ENCODE data around the gene MED27. TPM values are rescaled to one million over a fixed set of nuclear protein-coding genes. Genes with fewer than 3 reads are reported as not detected.

The MED27 gene
- total RNA-seq, 4 donors from 2014 or later: 4.1 to 6.3 (median 5.7) TPM

GRCh38 chr9:131899296-131900228 is 180.1 kb downstream of the MED27 start:
- no peaks in the 10 kb centered on the region for H3K4me1 ChIP-seq
- H3K4me3 ChIP-seq: no peak overlapping the region
- H3K9me3 ChIP-seq: no peaks in the 10 kb centered on the region
- no peak overlapping the region for H3K27ac ChIP-seq
- H3K27me3 ChIP-seq: no peaks in the 10 kb centered on the region
- no peak for DNase-seq
- no peaks in the 10 kb centered on the region for H3K36me3 ChIP-seq
- TF ChIP-seq POLR2A (IDR thresholded peaks at IDR 0.05): no peak
- TF ChIP-seq, protein P1, sequence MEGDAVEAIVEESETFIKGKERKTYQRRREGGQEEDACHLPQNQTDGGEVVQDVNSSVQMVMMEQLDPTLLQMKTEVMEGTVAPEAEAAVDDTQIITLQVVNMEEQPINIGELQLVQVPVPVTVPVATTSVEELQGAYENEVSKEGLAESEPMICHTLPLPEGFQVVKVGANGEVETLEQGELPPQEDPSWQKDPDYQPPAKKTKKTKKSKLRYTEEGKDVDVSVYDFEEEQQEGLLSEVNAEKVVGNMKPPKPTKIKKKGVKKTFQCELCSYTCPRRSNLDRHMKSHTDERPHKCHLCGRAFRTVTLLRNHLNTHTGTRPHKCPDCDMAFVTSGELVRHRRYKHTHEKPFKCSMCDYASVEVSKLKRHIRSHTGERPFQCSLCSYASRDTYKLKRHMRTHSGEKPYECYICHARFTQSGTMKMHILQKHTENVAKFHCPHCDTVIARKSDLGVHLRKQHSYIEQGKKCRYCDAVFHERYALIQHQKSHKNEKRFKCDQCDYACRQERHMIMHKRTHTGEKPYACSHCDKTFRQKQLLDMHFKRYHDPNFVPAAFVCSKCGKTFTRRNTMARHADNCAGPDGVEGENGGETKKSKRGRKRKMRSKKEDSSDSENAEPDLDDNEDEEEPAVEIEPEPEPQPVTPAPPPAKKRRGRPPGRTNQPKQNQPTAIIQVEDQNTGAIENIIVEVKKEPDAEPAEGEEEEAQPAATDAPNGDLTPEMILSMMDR (IDR thresholded peaks at IDR 0.05): no peak

DNA sequence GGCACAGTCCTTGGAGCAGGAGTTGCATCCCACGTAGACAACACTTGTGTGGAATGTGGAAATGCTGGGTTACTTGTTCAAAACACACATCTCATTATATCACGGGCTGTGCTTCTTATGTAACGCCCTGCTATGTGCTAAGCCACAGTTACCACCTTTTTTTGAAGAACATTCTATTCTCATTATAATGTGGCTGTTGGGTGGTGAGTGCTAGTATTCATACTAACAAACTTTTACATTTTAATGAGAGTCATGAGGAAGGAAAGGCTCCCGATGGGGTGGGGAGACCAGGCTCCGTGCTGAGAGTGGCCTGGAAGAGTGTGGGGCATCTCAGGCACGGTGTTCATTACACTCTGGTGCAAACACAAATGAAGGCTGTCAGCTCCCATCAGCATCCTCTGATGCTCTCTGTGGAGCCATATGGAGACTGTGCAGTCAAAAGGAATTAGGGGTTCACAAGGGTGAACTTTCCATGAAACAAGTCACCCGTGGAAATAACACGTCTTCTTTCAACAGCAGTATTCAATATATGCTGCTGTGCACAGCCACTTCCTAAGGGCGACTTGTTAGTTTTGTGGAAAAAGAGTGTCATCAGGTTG is 186.7 kb downstream of the MED27 start:
- no peaks in the 10 kb centered on the region for H3K9me3 ChIP-seq
- H3K27me3 ChIP-seq: no peaks in the 10 kb centered on the region
- TF ChIP-seq, protein P1 (IDR thresholded peaks at IDR 0.05): no peak
- TF ChIP-seq POLR2A (IDR thresholded peaks at IDR 0.05): no peak
- no peak for DNase-seq
- H3K27ac ChIP-seq: no peak overlapping the region
- H3K4me1 ChIP-seq: peaks cover 0 to 14% (median 0%) of the 10 kb centered on the region in 4 donors
- H3K36me3 ChIP-seq: peaks cover 0 to 5% (median 0%) of the 10 kb centered on the region in 3 donors
- no peak overlapping the region for H3K4me3 ChIP-seq

GRCh38 chr9:131892162-131892707 is 187.4 kb downstream of the MED27 start:
- no peaks in the 10 kb centered on the region for H3K9me3 ChIP-seq
- peaks cover 0 to 5% (median 0%) of the 10 kb centered on the region in 3 donors for H3K36me3 ChIP-seq
- no peak for DNase-seq
- no peaks in the 10 kb centered on the region for H3K27me3 ChIP-seq
- no peak overlapping the region for H3K4me3 ChIP-seq
- no peak for TF ChIP-seq POLR2A (IDR thresholded peaks at IDR 0.05)
- TF ChIP-seq, protein P1 (IDR thresholded peaks at IDR 0.05): no peak
- H3K4me1 ChIP-seq: peaks cover 0 to 14% (median 0%) of the 10 kb centered on the region in 4 donors
- H3K27ac ChIP-seq: no peak overlapping the region

DNA sequence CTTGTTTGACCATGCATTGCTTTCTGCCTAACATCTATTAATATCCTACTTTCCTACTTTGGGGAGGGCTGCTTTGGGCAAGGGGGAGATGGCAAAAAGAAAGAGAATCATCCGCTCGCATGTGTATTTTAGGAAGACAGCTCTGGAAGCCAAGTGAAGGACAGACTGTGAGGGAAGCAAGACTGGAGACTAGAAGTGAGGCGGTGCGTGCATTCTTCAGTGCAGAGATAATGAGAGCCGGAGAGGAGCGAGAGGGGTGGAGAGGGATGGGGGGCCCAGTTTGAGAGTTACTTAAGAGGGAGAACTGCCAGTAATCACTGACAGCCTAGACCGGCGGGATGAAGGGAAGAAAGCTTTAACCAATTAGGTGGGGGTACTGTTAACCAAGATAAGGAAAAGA is 188.1 kb downstream of the MED27 start:
- no peak for TF ChIP-seq POLR2A (IDR thresholded peaks at IDR 0.05)
- TF ChIP-seq, protein P1 (IDR thresholded peaks at IDR 0.05): no peak
- Histone ChIP-seq H3K27me3 (no peaks in the 10 kb centered on the region), H3K9me3 (no peaks in the 10 kb centered on the region), H3K36me3 (peaks cover 0 to 5% (median 0%) of the 10 kb centered on the region in 3 donors), H3K4me1 (peaks cover 0 to 14% (median 0%) of the 10 kb centered on the region in 4 donors), H3K27ac (no peak overlapping the region), H3K4me3 (no peak overlapping the region)
- DNase-seq: peak in 1 of 3 donors; percentile 37

DNA sequence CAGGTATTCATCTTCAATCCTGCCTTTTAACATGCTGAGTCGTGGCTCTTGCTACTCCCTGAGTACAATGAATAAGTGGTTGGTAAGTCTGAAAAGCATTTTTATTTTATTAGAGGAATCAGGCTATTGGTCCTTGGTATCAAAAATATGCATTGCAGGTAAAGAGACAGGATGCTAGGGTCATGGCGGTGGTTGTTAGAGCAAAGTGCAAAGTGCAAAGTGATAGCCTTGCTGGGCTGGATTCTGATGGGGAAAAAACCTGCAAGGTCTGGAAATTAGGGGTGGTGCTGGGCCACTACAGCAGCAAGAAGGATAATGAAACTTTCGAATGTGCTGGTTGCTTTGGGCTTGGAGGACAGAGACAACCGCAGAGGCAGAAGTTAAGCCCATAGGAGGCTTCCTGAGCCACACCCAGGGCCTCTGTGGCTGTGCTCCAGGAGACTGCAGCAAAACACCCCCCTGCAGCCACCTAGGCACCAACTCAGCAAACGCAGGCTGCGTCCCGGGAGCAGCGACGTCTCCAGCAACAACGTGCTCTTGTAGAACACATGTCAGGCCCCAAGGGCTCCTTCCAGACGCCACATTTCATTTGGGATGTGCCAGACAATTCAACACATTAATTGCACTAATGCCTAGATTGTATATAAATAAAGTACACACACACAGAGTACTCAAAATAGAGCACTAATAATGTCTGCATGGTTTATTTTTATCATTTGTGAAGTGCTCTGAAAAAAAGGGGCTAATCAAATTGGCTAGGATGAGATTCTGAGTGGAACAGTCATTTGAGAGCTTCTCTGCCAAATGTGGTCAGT is 190.0 kb downstream of the MED27 start:
- TF ChIP-seq POLR2A (IDR thresholded peaks at IDR 0.05): no peak
- TF ChIP-seq, protein P1 (IDR thresholded peaks at IDR 0.05): no peak
- Histone ChIP-seq H3K27ac (no peak overlapping the region), H3K36me3 (peaks cover 0 to 5% (median 0%) of the 10 kb centered on the region in 3 donors), H3K27me3 (no peaks in the 10 kb centered on the region), H3K4me3 (no peak overlapping the region), H3K4me1 (peaks cover 0 to 14% (median 0%) of the 10 kb centered on the region in 4 donors), H3K9me3 (no peaks in the 10 kb centered on the region)
- peak in 1 of 3 donors; percentile 37 for DNase-seq
